Liver (tissue), 9 donors: Measurements from ENCODE around the gene SLC12A5. TPM values are rescaled to one million over a fixed set of nuclear protein-coding genes. Genes with fewer than 3 reads are reported as not detected.

Source experiments
- DNase-seq: peaks from one replicate; pipeline ENCODE4 v3.0.0-alpha.2; 2017; ENCODE audit warnings: low spot score
- H3K27ac ChIP-seq, 2 donors: one replicate each; pipeline ENCODE4 v1.7.0; 2013; ENCODE audit warnings: inconsistent platforms in 2 of 2, low read length in 2 of 2, control low read depth in 1 of 2, low read depth in 1 of 2, mild to moderate bottlenecking in 1 of 2
- H3K27me3 ChIP-seq, 4 donors: one replicate each; pipeline versions ENCODE4 v1.6.1 to v1.7.0; 2013; ENCODE audit warnings: low read length in 3 of 4, inconsistent platforms in 1 of 4, mild to moderate bottlenecking in 1 of 4, moderate library complexity in 1 of 4; ENCODE audit not compliant: control insufficient read depth in 4 of 4, insufficient read depth in 4 of 4
- H3K36me3 ChIP-seq, 4 donors: one replicate each; pipeline versions ENCODE4 v1.6.1 to v1.7.0; 2013; ENCODE audit warnings: low read length in 3 of 4, mild to moderate bottlenecking in 3 of 4, low read depth in 1 of 4, moderate library complexity in 1 of 4; ENCODE audit not compliant: control insufficient read depth in 4 of 4, insufficient read depth in 3 of 4
- H3K4me1 ChIP-seq, 4 donors: one replicate each; pipeline versions ENCODE4 v1.6.1 to v1.7.0; 2013; ENCODE audit warnings: low read length in 3 of 4, mild to moderate bottlenecking in 3 of 4, moderate library complexity in 1 of 4; ENCODE audit not compliant: control insufficient read depth in 4 of 4, insufficient read depth in 4 of 4
- H3K4me3 ChIP-seq, 3 donors: one replicate each; pipeline versions ENCODE4 v1.6.1 to v1.7.0; 2013; ENCODE audit warnings: low read length in 3 of 3, control low read depth in 1 of 3, low read depth in 1 of 3, mild to moderate bottlenecking in 1 of 3
- H3K9ac ChIP-seq, 2 donors: one replicate each; pipeline ENCODE4 v1.7.0; 2013; ENCODE audit warnings: low read length in 2 of 2, mild to moderate bottlenecking in 2 of 2, moderate library complexity in 2 of 2, control low read depth in 1 of 2, low read depth in 1 of 2
- H3K9me3 ChIP-seq, 4 donors: one replicate each; pipeline versions ENCODE4 v1.6.1 to v1.7.0; 2013; ENCODE audit warnings: low read length in 3 of 4; ENCODE audit not compliant: control insufficient read depth in 4 of 4
- ATF3 ChIP-seq: IDR thresholded peaks from 2 replicates; pipeline ENCODE4 v1.6.1; 2016; ENCODE audit warnings: antibody characterized with exemption
- CTCF ChIP-seq: fragments of 150-350 bp; IDR thresholded peaks from 2 replicates; pipeline ENCODE4 v1.5.1; 2017; ENCODE audit warnings: improper control_type of control experiment, low read depth, low read length; ENCODE audit not compliant: missing input control
- EGR1 ChIP-seq, 2 donors: IDR thresholded peaks; 2 replicates each; pipeline ENCODE4 v1.6.1; 2016 to 2018; ENCODE audit warnings: antibody characterized with exemption in 2 of 2, low read depth in 2 of 2
- FOXA1 ChIP-seq: IDR thresholded peaks from 2 replicates; pipeline ENCODE4 v1.6.1; 2016; ENCODE audit warnings: antibody characterized with exemption
- FOXA2 ChIP-seq: IDR thresholded peaks from 2 replicates; pipeline ENCODE4 v1.6.1; 2016; ENCODE audit warnings: antibody characterized with exemption
- HNF4A ChIP-seq, 2 donors: conservative IDR thresholded peaks; 2 replicates each; pipeline ENCODE4 v1.6.1; 2016; ENCODE audit warnings: antibody characterized with exemption in 2 of 2, mild to moderate bottlenecking in 2 of 2
- HNF4G ChIP-seq: IDR thresholded peaks from 2 replicates; pipeline ENCODE4 v1.6.1; 2016; ENCODE audit warnings: antibody characterized with exemption
- JUND ChIP-seq, 2 donors: IDR thresholded peaks; 2 replicates each; pipeline ENCODE4 v1.6.1; 2016; ENCODE audit warnings: antibody characterized with exemption in 2 of 2
- NR2F2 ChIP-seq: IDR thresholded peaks from 2 replicates; pipeline ENCODE4 v1.6.1; 2016; ENCODE audit warnings: antibody characterized with exemption
- RAD21 ChIP-seq, 2 donors: IDR thresholded peaks; 2 replicates each; pipeline ENCODE4 v1.6.1; 2016; ENCODE audit warnings: antibody characterized with exemption in 2 of 2, mild to moderate bottlenecking in 2 of 2
- REST ChIP-seq: IDR thresholded peaks from 2 replicates; pipeline ENCODE4 v1.6.1; 2016; ENCODE audit warnings: antibody characterized with exemption, mild to moderate bottlenecking
- RXRA ChIP-seq, 2 donors: IDR thresholded peaks; 2 replicates each; pipeline ENCODE4 v1.6.1; 2017 to 2018; ENCODE audit warnings: antibody characterized with exemption in 2 of 2, mild to moderate bottlenecking in 1 of 2
- SP1 ChIP-seq: IDR thresholded peaks from 2 replicates; pipeline ENCODE4 v1.6.1; 2018; ENCODE audit warnings: antibody characterized with exemption, mild to moderate bottlenecking
- TAF1 ChIP-seq: conservative IDR thresholded peaks from 2 replicates; pipeline ENCODE4 v1.6.1; 2016; ENCODE audit warnings: antibody characterized with exemption, mild to moderate bottlenecking
- YY1 ChIP-seq: IDR thresholded peaks from 2 replicates; pipeline ENCODE4 v1.6.1; 2016; ENCODE audit warnings: antibody characterized with exemption, mild to moderate bottlenecking
- ZBTB33 ChIP-seq: IDR thresholded peaks from 2 replicates; pipeline ENCODE4 v1.6.1; 2016; ENCODE audit warnings: antibody characterized with exemption
- WGBS: extraction: QIAGEN DNeasy Blood & Tissue Kit; methylation state at CpG from one replicate; pipeline ENCODE4 v1.1.7; 2013; 5-methylcytosine and 5-hydroxymethylcytosine counted together
- polyA plus RNA-seq, 2 donors: library from polyadenylated mRNA; stranded (reverse) in 1 of 2; unstranded in 1 of 2; fragments of 200-250 nt in 1 of 2; fragments of >200 nt in 1 of 2; fragmentation: Nextera tagmentation in 1 of 2; extraction: Ambion mirVana in 1 of 2; gene quantifications; one replicate each; pipeline versions ENCODE4 v1.2.1 to v1.2.3, GENCODE V29; 2013 to 2015
- total RNA-seq, 2 donors: library from RNA; depleted of rRNA; stranded (reverse); fragments of >200 nt; gene quantifications; one replicate each; pipeline ENCODE4 v1.2.3, GENCODE V29; 2014
- donor health status: healthy.
- donor health status: healthy.
- donor health status: healthy.
- donor health status: healthy.
- donor health status: healthy.

The SLC12A5 gene
- total and polyA plus RNA-seq, 4 donors, result 0.33 to 1.5 TPM; not detected in 2

GRCh38 chr20:46065006-46065405, 36.0 kb downstream of the SLC12A5 start:
- TF ChIP-seq REST, result no peak
- no peak for TF ChIP-seq TAF1
- TF ChIP-seq CTCF, result no peak
- TF ChIP-seq HNF4A (conservative IDR thresholded peaks at IDR 0.05), result no peak
- no peak for TF ChIP-seq ZBTB33
- no peak for TF ChIP-seq EGR1 (IDR thresholded peaks at IDR 0.05; ENCODE audit: low read depth in 2 of 2)
- TF ChIP-seq HNF4G, result no peak
- no peak for TF ChIP-seq RAD21 (IDR thresholded peaks at IDR 0.05)
- no peak for TF ChIP-seq JUND (IDR thresholded peaks at IDR 0.05)
- no peak for TF ChIP-seq FOXA2
- TF ChIP-seq ATF3, result no peak
- H3K27ac ChIP-seq, result no peak overlapping the region
- 97% methylated on average over 9 of the region's 9 CpGs for WGBS
- peaks cover 0 to 4% (median 2%) of the 10 kb centered on the region in 4 donors for H3K4me1 ChIP-seq
- peaks cover 18 to 88% (median 78%) of the 10 kb centered on the region in 4 donors for H3K36me3 ChIP-seq
- DNase-seq, result no peak
- no peaks in the 10 kb centered on the region for H3K9me3 ChIP-seq
- H3K4me3 ChIP-seq, result no peak overlapping the region
- no peaks in the 10 kb centered on the region for H3K27me3 ChIP-seq
- no peak overlapping the region for H3K9ac ChIP-seq

- 95% methylated on average over 3 of the region's 3 CpGs for WGBS
- Histone ChIP-seq H3K9me3 (no peaks in the 10 kb centered on the region), H3K4me1 (peaks cover 0 to 4% (median under 1%) of the 10 kb centered on the region in 4 donors), H3K27ac (no peak overlapping the region), H3K4me3 (no peak overlapping the region), H3K27me3 (no peaks in the 10 kb centered on the region), H3K36me3 (peaks cover 18 to 88% (median 82%) of the 10 kb centered on the region in 4 donors), H3K9ac (no peak overlapping the region)
- DNase-seq, result no peak
- TF ChIP-seq JUND (IDR thresholded peaks at IDR 0.05) (no peak), ZBTB33 (no peak), FOXA1 (no peak), REST (no peak), RXRA (IDR thresholded peaks at IDR 0.05) (no peak), NR2F2 (no peak), TAF1 (no peak), SP1 (no peak), FOXA2 (no peak), YY1 (no peak), HNF4A (conservative IDR thresholded peaks at IDR 0.05) (no peak), EGR1 (IDR thresholded peaks at IDR 0.05; ENCODE audit: low read depth in 2 of 2) (no peak), CTCF (no peak), HNF4G (no peak)
These were observed 36.7 kb downstream of the SLC12A5 start for GRCh38 chr20:46065691-46066090.
